Stomach smooth muscle (tissue), 2 donors: Measurements from ENCODE around the gene ZNF12.

Experiments
- H3K27ac ChIP-seq: one replicate; pipeline ENCODE4 v1.7.0; 2013; ENCODE audit warnings: mild to moderate bottlenecking, low read length, inconsistent platforms
- H3K27me3 ChIP-seq, 2 donors: one replicate each; pipeline ENCODE4 v1.7.0; 2013; ENCODE audit warnings: low read length in 2 of 2; ENCODE audit not compliant: insufficient read depth in 2 of 2, control insufficient read depth in 1 of 2
- H3K36me3 ChIP-seq, 2 donors: one replicate each; pipeline ENCODE4 v1.7.0; 2013; ENCODE audit warnings: low read length in 2 of 2; ENCODE audit not compliant: control insufficient read depth in 2 of 2, insufficient read depth in 2 of 2
- H3K4me1 ChIP-seq: one replicate; pipeline ENCODE4 v1.7.0; 2013; ENCODE audit warnings: low read length; ENCODE audit not compliant: control insufficient read depth, insufficient read depth
- H3K4me3 ChIP-seq, 2 donors: one replicate each; pipeline ENCODE4 v1.7.0; 2013; ENCODE audit warnings: low read length in 2 of 2
- H3K9ac ChIP-seq, 2 donors: one replicate each; pipeline ENCODE4 v1.7.0; 2013; ENCODE audit warnings: low read length in 2 of 2, mild to moderate bottlenecking in 1 of 2
- H3K9me3 ChIP-seq, 2 donors: one replicate each; pipeline ENCODE4 v1.7.0; 2013; ENCODE audit warnings: low read length in 2 of 2; ENCODE audit not compliant: control insufficient read depth in 2 of 2
- donor health status: healthy.
- donor health status: Pancreatic carcinoma.

The ZNF12 gene

DNA sequence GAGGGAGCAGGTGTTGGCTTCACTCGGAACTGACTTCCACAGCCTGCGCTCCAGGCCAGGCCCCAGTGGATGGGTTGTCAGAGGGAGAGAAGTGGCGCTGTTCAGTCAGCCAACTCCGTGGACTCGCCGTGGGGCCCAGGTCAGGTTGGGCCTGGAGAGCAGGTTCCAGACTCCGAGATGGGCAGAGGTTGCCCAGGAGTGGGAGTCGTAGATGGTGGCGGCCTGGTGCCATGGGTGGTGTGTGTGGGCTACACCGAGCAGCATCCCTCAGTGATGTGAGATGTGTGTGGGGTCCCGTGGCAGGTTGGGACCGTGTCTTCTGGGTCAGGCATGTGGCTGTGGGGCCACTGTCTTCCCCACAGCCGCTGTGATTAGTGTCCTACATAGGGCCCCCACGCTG, 59.2 kb downstream of the ZNF12 start:
- no peak overlapping the region for H3K9ac ChIP-seq
- no peak overlapping the region for H3K27ac ChIP-seq
- H3K27me3 ChIP-seq, result no peaks in the 10 kb centered on the region
- no peaks in the 10 kb centered on the region for H3K4me1 ChIP-seq
- H3K4me3 ChIP-seq, result no peak overlapping the region
- peaks cover 7 to 51% of the 10 kb centered on the region in 2 donors for H3K36me3 ChIP-seq
- no peaks in the 10 kb centered on the region for H3K9me3 ChIP-seq

DNA sequence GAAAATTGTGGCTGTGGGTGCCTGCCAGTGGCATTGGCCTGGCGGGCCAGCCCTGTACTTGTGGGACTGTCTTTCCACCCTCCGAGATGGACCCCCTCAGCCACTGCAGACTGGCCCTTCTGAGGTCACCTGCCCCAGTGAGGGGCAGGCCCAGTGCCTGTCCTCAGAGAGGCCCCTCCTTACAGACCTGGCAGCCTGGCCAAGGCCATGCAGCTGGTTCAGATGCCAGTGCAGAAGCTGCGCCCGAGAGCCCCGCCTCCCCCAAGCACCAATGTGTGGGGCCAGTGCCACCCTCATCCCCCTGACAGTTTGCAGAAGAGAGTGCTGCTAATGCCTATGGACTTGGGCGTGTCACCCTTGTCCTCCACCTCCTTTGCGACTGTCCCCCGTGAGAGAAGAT, 59.7 kb downstream of the ZNF12 start:
- no peak overlapping the region for H3K4me3 ChIP-seq
- H3K4me1 ChIP-seq, result no peaks in the 10 kb centered on the region
- no peaks in the 10 kb centered on the region for H3K9me3 ChIP-seq
- no peak overlapping the region for H3K27ac ChIP-seq
- H3K36me3 ChIP-seq, result peaks cover 10 to 52% of the 10 kb centered on the region in 2 donors
- no peaks in the 10 kb centered on the region for H3K27me3 ChIP-seq
- H3K9ac ChIP-seq, result no peak overlapping the region

DNA sequence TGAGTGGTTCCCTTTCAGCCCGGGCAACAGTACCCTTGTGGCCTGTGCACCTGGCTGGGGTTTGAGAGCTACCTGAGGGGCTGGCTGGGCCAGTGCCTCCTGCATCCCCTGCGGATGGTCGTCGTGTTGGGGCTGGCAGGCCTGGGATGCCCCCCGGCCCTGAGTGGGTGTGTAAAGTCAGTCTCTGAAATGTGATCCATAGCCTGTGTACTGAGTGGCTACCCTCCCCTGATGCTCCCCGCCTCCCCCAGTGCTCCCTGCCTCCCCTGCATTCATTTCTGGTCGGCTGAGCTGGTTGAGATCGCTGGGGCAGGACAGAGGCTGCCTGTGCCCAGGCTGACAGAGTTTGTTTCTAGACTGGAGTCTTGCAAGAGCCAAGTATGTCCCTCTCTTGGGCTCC, 60.3 kb downstream of the ZNF12 start:
- H3K27me3 ChIP-seq, result no peaks in the 10 kb centered on the region
- peaks cover 12 to 56% of the 10 kb centered on the region in 2 donors for H3K36me3 ChIP-seq
- H3K9me3 ChIP-seq, result no peaks in the 10 kb centered on the region
- H3K27ac ChIP-seq, result no peak overlapping the region
- H3K9ac ChIP-seq, result no peak overlapping the region
- H3K4me3 ChIP-seq, result no peak overlapping the region
- no peaks in the 10 kb centered on the region for H3K4me1 ChIP-seq

DNA sequence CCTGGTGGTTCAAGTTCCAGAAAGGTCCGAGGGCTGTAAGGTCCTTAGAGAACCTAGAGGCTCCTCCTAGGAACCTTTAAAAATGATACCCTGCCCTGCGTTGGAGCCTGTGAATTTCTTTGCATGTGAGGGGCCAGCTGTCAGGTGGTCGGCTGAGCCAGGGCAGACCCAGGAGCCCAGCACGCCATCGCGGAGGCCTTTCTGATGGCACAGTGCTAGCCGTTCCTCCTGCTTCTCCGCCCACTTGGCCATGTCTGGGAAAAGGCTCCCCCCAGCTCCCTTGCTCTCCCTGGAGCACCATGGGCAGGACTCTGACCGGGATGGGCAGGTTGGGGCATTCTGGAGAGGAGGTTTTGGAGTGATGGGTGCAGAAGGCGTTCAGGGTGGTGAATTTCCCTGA, 62.0 kb downstream of the ZNF12 start:
- Histone ChIP-seq H3K36me3 (peaks cover 12 to 51% of the 10 kb centered on the region in 2 donors), H3K9ac (no peak overlapping the region), H3K4me1 (no peaks in the 10 kb centered on the region)

DNA sequence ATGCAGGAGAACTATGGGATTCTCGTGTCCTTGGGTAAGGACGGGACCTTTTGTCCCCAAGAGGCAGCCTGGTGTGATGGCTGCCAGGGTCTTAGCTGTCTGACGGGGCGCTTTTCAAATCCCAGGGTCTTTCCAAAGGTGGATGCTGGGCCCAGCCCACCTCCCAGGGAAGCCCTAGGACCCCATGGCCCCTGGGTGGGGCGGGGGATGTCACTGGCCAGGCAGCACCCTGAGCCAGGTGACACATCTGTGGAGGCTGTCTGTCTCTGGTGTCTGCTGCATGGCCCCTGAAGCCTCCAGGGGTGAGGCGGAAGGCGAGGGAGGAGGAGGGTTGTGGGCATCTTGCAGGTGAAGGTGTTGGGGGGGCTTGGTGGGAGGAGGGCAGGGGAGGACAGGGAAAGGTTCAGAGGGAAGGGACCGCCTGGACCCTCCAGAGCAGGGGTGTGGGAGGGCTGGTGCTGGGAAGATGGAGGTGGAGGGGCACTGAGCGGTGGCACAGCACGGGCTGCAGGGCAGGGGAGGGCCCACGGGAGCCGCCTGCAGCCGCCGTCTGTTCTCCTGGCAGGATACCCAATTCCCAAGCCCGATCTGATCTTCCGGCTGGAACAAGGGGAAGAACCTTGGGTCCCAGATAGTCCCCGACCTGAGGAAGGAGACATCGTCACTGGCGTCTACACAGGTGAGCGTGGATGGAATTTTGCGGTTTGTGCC, 62.7 kb downstream of the ZNF12 start:
- no peaks in the 10 kb centered on the region for H3K9me3 ChIP-seq
- no peak overlapping the region for H3K4me3 ChIP-seq
- no peak overlapping the region for H3K9ac ChIP-seq
- H3K4me1 ChIP-seq, result no peaks in the 10 kb centered on the region
- no peaks in the 10 kb centered on the region for H3K27me3 ChIP-seq
- H3K36me3 ChIP-seq, result peaks cover 12 to 46% of the 10 kb centered on the region in 2 donors
- no peak overlapping the region for H3K27ac ChIP-seq

More for the DNA sequence above, 62.0 kb downstream of the ZNF12 start:
- Histone ChIP-seq H3K27me3 (no peaks in the 10 kb centered on the region), H3K9me3 (no peaks in the 10 kb centered on the region), H3K27ac (no peak overlapping the region), H3K4me3 (no peak overlapping the region)

DNA sequence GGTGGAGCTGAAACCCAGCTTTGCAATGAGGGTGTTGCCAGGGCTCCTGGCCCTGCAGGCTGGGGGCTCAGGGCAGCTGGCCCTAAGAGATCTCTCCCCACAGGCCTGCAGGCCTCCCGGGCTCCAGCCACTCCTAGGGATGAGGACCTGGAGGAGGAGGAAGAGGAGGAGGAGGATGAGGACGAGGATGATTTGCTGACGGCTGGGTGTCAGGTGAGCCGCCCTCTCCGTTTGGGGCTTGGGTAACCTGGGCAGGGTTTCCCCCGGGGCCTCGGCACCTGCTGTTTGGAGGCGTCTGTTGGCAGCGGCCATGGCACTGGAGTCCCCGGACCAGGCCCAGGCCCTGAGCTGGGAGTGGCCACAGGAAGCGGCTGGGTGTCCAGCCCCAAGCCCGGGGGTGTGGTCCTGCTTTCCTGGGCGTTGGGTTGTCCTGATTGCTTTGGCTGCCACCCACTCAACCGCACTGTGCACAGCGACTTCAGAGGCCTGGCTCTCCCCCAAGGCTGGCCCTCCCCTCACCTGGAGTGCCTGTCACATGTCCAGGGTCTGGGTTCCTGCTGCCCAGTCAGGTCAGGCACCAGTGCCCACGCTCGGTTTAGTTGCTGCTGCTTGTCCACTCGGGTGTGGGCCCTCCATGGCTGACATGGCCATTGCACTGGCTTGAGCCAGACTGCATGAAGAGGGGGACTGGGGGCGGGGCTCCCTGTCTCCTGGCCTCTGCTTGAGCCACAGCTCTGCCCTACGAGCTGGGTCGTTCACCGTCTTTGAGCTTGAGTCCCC, 63.7 kb downstream of the ZNF12 start:
- Histone ChIP-seq H3K4me1 (peaks cover 8% of the 10 kb centered on the region), H3K4me3 (no peak overlapping the region), H3K36me3 (peaks cover 12 to 43% of the 10 kb centered on the region in 2 donors), H3K27me3 (no peaks in the 10 kb centered on the region), H3K27ac (no peak overlapping the region), H3K9ac (no peak overlapping the region), H3K9me3 (no peaks in the 10 kb centered on the region)

DNA sequence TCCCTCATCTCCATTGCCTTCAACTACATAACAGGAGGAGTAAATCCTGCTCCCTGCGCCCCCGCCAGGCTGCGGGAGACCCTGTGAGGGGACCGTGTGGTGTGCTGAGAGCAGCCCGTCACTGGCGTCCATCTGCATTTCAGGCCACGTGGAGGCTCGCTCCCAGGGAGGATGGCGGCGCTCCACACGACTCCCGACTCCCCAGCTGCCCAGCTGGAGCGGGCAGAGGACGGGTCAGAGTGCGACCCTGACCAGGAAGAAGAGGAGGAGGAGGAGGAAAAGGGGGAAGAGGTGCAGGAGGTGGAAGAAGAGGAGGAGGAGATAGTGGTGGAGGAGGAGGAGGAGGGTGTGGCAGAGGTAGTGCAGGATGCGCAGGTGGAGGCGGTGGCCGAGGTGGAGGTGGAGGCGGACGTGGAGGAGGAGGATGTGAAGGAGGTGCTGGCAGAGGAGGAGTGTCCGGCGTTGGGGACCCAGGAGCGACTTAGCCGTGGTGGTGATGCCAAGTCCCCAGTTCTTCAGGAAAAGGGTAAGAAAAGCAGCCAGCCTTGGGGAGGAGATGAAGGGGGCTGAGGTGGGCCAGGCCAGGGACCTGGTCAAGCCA, 64.4 kb downstream of the ZNF12 start:
- Histone ChIP-seq H3K9ac (no peak overlapping the region), H3K9me3 (no peaks in the 10 kb centered on the region), H3K4me1 (peaks cover 11% of the 10 kb centered on the region), H3K27me3 (no peaks in the 10 kb centered on the region), H3K4me3 (no peak overlapping the region), H3K27ac (no peak overlapping the region), H3K36me3 (peaks cover 12 to 41% of the 10 kb centered on the region in 2 donors)

DNA sequence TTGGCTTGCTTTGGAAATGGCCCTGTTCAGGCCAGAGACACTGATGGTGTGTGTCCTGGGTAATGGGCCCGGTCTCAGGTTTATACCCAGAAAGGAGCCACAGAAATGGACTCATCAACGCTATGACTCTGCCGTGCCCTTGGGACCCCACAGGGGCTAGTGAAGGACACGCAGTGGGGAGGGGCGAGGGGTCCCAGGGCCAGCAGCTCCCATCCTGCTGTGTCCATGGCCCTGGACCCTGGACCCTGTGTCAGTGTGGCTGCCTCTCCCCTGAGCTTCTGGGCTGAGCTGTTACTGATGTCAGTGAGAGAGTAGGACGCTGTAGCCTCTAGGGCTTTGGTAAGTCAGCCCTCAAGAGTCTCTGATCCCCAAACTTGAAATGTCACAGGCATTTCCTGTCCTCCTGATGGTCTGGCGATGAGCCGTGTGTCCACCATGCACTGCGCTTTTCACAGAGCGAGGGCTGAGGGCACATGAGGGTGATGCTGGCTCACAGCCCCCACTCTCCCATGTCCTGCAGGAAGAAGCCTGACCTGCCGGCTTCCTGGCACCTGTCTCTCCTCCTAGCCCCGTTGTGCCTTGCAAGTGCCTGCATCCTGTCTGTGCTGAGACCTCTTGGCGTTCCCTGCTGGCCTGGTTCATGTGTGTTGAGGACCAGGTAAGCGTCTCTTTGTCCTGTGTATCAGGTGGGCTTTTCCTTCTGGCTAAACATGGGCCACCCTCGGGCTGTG, 65.3 kb downstream of the ZNF12 start:
- no peaks in the 10 kb centered on the region for H3K9me3 ChIP-seq
- H3K9ac ChIP-seq, result no peak overlapping the region
- H3K27me3 ChIP-seq, result no peaks in the 10 kb centered on the region
- H3K4me3 ChIP-seq, result no peak overlapping the region
- peaks cover 14% of the 10 kb centered on the region for H3K4me1 ChIP-seq
- H3K27ac ChIP-seq, result no peak overlapping the region
- peaks cover 12 to 39% of the 10 kb centered on the region in 2 donors for H3K36me3 ChIP-seq

DNA sequence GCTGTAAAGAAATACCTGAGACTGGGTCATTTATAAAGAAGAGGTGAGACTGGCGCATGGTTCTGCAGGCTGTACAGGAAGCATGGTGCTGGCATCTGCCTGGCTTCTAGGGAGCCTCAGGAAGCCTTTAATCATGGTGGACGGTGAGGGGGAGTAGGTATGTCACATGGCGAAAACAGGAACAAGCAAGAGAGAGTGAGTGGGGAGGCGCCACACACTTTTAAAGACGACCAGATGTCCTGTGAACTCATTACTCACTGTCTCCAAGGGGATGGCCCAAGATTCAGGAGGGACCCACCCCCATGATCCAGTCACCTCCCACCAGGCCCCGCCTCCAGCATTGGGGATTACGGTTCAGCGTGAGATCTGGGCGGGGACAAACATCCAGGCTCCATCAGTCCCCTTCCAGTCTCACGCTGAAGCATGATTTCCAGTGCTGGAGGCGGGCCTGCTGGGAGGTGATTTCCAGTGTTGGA, 66.5 kb downstream of the ZNF12 start:
- Histone ChIP-seq H3K9me3 (no peaks in the 10 kb centered on the region), H3K4me3 (no peak overlapping the region), H3K27ac (no peak overlapping the region), H3K9ac (no peak overlapping the region), H3K36me3 (peaks cover 12 to 34% of the 10 kb centered on the region in 2 donors), H3K27me3 (no peaks in the 10 kb centered on the region), H3K4me1 (peaks cover 18% of the 10 kb centered on the region)

DNA sequence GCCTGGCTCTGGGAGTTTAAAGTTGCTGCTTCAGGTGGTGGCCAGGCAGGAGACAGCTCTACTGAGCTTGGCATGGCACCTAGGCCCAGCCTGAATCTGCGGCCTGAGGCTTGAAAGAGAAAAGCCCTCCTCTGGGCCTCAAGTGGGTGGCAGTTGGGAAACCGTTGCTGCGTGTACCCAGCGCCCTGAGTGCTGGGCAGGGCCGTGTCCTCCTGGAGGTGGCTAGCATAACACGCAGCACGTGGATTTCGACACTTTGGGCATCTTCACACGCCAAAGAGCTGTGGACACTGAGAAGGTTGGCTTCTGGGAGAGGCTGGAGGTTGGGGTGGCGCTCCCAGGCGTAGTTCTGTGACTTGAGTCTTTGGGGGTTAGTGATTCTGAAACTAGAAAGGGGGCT, 67.1 kb downstream of the ZNF12 start:
- peaks cover 18% of the 10 kb centered on the region for H3K4me1 ChIP-seq
- H3K27me3 ChIP-seq, result no peaks in the 10 kb centered on the region
- no peak overlapping the region for H3K9ac ChIP-seq
- H3K4me3 ChIP-seq, result no peak overlapping the region
- H3K9me3 ChIP-seq, result no peaks in the 10 kb centered on the region
- H3K27ac ChIP-seq, result no peak overlapping the region
- H3K36me3 ChIP-seq, result peaks cover 12 to 29% of the 10 kb centered on the region in 2 donors
